Neural cell (in vitro differentiated cells): ENCODE measurements around the gene ATP5PF.

Experiments
- CTCF ChIP-seq: fragments of 450-650 bp; IDR thresholded peaks from 2 replicates; pipeline ENCODE4 v1.5.1; 2014; ENCODE audit warnings: antibody characterized with exemption, mild to moderate bottlenecking, moderate library complexity; ENCODE audit not compliant: poor library complexity, severe bottlenecking
- EP300 ChIP-seq: fragments of 450-650 bp; conservative IDR thresholded peaks from 2 replicates; pipeline ENCODE4 v1.6.1; 2014; ENCODE audit warnings: antibody characterized with exemption, mild to moderate bottlenecking, moderate library complexity; ENCODE audit not compliant: poor library complexity, severe bottlenecking
- EZH2 ChIP-seq: fragments of 200-600, 300-800 bp; shearing (Covaris generic), sonication (generic); IDR thresholded peaks from 2 replicates; pipeline ENCODE4 v1.6.1; 2014; ENCODE audit warnings: antibody characterized with exemption, low read length, borderline replicate concordance, mild to moderate bottlenecking; ENCODE audit not compliant: insufficient read depth, poor library complexity, severe bottlenecking
- POLR2AphosphoS5 ChIP-seq: IDR thresholded peaks from 2 replicates; pipeline ENCODE4 v1.6.1; 2012
- RAD21 ChIP-seq: fragments of 450-650 bp; conservative IDR thresholded peaks from 2 replicates; pipeline ENCODE4 v1.6.1; 2014; ENCODE audit warnings: antibody characterized with exemption, mild to moderate bottlenecking, moderate library complexity
- SMC3 ChIP-seq: fragments of 450-650 bp; conservative IDR thresholded peaks from 2 replicates; pipeline ENCODE4 v1.6.1; 2014; ENCODE audit warnings: antibody characterized with exemption, mild to moderate bottlenecking, moderate library complexity; ENCODE audit not compliant: poor library complexity
- TAF1 ChIP-seq: IDR thresholded peaks from 2 replicates; pipeline ENCODE4 v1.6.1; 2012; ENCODE audit warnings: low read depth
- TF ChIP-seq, protein P1 (sequence below): IDR thresholded peaks from 2 replicates; pipeline ENCODE4 v1.6.1; 2012; ENCODE audit warnings: borderline replicate concordance

DNA sequence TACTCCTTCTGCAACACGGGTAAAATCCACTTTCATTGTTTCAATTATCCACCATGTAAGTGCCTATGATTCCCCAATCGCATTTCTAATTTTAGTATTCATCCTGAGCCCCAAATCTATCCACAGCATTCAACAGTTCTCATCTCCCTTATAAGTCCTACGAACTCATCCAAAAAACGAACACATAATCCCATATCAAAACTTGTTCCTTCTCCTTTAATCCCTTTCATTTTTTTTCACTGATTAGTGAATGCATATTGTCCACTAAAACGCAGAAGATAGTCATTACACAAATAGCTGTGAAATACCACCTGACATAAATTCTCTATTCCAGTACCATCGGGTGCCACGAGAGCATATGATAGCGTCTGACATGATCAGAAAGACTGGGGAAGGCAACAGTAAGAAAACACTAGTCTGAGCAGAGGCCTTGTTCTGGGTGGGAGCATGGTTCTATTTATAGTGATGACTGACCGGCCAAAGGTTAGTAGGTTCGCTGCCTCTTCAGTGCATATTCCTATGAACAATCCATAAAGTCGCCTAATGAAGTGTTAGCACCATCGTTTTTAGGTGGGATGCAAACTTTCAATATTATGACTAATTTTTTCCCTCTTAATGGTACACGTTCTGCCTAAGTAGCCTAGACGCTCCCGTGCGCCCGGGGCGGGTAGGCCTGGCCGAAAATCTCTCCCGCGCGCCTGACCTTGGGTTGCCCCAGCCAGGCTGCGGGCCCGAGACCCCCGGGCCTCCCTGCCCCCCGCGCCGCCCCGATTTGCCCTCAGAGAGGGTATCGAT is 648 bp downstream of the ATP5PF start:
- TF ChIP-seq CTCF (no peak), RAD21 (no peak), POLR2AphosphoS5 (no peak), EP300 (no peak), EZH2 (no peak), TAF1 (no peak), SMC3 (no peak)
- TF ChIP-seq, protein P1, sequence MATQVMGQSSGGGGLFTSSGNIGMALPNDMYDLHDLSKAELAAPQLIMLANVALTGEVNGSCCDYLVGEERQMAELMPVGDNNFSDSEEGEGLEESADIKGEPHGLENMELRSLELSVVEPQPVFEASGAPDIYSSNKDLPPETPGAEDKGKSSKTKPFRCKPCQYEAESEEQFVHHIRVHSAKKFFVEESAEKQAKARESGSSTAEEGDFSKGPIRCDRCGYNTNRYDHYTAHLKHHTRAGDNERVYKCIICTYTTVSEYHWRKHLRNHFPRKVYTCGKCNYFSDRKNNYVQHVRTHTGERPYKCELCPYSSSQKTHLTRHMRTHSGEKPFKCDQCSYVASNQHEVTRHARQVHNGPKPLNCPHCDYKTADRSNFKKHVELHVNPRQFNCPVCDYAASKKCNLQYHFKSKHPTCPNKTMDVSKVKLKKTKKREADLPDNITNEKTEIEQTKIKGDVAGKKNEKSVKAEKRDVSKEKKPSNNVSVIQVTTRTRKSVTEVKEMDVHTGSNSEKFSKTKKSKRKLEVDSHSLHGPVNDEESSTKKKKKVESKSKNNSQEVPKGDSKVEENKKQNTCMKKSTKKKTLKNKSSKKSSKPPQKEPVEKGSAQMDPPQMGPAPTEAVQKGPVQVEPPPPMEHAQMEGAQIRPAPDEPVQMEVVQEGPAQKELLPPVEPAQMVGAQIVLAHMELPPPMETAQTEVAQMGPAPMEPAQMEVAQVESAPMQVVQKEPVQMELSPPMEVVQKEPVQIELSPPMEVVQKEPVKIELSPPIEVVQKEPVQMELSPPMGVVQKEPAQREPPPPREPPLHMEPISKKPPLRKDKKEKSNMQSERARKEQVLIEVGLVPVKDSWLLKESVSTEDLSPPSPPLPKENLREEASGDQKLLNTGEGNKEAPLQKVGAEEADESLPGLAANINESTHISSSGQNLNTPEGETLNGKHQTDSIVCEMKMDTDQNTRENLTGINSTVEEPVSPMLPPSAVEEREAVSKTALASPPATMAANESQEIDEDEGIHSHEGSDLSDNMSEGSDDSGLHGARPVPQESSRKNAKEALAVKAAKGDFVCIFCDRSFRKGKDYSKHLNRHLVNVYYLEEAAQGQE, result no peak
